Activated CD4-positive, alpha-beta T cell treated with anti-CD3 and anti-CD28 coated beads for 1 hour (primary cell): ENCODE data around the gene NXF1.
A peak's percentile ranks its signal among the peaks of the same experiment; 100 is the strongest.
"Not testable (repeated sequence)": the region's sequence is repeated elsewhere in the genome, so short reads cannot be mapped to it uniquely, and the experiment has no call there.

ENCODE experiments used
- DNase-seq: peaks from one replicate; pipeline ENCODE4 v3.0.0-alpha.2; 2020

NXF1 gene

GRCh38 chr11:62831520-62832335, 26.5 kb upstream of the NXF1 start, which contains the start of gene STX5:
Gene STX5, minus strand, starts transcription at chr11:62832051. Its CDS starts 808 bp downstream, at chr11:62831243.
- peak; percentile 99 for DNase-seq

DNA sequence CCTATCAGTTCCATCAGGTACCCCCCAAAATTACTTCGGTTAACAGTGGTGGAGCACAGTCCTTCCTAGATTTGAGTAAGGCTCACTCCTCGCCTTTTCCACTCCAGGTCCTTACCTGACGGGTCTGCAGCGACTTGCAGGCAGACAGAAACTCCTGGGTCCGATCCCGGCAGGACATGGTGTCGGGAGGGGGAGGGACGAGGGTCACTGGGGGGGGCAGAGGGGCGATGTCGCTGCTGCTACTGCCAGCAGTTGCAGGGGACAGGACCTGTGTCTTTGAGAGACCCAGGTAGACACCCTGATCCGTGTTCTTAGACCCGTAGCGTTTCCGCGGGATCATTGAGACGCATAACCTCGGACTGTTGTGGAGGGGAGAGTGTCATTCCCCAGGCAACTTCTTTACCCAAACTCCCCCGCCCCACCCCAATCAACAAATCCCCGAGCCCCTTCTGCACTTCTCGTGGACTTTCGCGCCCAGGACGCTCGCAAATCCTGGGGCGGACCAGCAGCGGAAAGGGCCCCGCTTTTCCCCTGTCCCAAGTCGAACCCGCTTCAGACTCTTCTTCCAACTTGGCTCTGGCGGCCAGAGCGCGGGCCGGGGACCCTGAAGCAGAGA, 25.8 kb upstream of the NXF1 start:
- no peak for DNase-seq

GRCh38 chr11:62828130-62828529, 22.9 kb upstream of the NXF1 start:
- DNase-seq = not testable (repeated sequence)

- no peak for DNase-seq
These were observed 18.4 kb upstream of the NXF1 start for GRCh38 chr11:62823677-62824076.

- no peak for DNase-seq
These were observed 11.9 kb upstream of the NXF1 start for GRCh38 chr11:62817129-62817528.

- DNase-seq = no peak
These were observed 11.3 kb upstream of the NXF1 start for GRCh38 chr11:62816557-62816956.

GRCh38 chr11:62811659-62812058, 6.4 kb upstream of the NXF1 start:
- DNase-seq = no peak

DNA sequence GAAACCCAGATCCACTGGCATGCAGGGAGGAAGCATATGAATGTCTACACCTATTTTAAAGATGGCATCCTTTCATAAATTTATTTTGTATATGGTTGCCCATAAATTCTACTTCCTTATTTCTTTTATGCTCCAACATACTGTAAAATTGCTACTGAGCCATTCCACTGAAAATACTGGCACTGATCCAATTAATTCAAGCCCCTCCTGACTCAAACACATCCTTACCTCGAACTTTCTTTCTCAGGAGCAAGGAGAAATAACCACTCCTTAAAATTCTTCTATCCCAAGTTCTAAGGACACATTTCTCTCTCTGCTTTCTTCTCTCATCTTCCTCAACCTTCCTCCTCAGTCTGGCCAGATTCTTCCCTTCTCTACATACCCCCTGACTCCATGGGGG, 5.5 kb upstream of the NXF1 start:
- no peak for DNase-seq

DNA sequence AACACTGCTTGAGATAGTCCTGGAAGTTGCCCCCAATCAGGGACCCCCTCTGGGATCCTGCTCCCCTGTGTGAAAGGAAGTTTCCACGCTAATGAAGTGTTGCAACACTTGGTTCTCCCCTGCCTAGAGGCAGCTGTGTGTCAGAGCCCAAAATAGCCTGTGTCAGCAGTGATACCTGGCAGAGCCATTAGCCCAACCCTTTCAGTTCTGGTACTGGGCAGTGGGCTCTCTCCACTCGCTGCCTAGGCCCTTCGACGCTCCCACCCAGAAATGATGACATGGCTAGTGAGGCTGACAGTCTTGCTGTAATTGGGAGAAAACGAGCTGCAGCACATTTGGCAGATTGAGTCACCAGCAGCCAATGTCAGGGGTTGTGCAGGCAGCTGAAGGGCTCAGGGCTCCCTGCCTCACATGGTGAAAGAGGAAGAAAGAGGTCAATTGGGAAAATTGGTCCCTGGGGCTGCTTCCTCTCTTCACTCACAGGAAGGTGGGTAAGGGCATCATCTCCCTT, 1.4 kb upstream of the NXF1 start:
- DNase-seq = no peak

- no peak for DNase-seq
These were observed 761 bp upstream of the NXF1 start for GRCh38 chr11:62805961-62806441.

DNA sequence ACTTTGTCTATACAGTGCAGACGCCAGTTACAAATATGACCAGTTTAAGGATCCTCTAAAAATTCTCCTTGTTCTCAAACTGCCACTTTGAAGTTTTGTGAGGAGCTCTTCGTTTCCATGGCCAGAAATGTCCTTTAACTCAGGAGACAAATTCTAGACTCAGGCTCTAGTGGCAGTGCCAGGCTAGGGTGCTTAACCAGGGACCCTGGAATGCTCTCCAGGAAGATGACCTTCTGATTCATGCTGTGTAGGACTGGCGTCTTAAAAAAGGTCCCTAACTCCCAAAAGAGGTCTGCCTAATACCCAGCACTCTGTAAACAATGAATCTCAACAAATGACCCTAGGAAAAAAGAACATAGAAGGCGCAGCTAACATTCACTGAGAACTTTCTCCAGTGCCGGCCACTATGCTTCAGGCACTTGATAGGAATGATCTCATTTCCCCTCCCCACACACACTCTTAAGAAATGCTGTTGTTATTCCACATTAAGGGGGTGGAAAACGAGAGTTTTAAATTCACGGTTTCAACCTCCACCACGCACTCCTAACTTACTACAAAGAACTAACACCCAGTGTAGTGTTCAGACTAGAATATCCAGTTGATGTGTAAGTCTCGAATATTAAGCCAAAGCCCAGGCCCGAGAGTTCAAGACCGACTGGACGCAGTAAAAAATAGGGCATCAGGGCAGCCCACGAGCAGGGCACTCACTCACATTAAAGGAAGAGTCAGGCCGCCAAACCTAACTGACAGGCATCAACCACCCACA, 747 bp downstream of the NXF1 start:
- DNase-seq = no peak

DNA sequence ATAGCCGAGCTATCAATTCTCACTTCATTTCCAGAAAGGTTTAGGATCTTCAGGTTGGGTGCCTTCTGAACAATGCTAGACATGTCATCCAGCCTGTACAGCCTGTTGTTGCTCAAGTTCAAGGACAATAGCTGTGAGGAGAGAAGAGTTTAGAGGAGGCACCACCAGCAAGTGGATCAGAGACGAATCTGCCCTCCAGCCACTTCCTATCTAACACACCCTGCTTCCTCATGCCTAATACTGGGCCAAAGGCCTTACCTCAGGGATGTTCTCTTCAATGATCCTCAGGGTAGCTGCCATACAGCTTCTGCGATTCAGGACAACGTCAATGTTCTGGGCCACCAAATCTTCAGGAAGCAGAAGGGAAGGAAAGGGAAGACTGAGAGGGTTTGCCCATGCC, 4.2 kb downstream of the NXF1 start:
- DNase-seq = no peak

DNA sequence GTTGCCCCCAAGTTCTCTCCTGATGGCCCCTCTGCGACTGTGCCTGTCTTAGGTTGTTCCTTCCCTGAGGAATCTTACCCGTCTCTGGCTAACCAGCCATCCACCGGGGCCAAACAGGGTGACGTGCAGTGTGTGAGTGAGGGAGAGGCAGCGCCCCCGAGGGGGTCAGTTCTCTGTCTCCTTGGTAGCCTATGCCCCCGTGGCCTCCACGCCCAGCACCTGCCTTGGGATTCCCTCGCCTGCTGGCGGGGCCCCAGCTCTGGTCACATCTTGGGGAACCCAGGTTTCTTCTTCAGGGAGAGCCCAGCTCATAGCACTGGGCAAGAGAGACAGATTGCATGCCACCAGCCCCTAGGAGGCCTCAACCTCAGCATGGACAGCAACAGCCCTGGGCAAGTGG, 5.8 kb downstream of the NXF1 start:
- no peak for DNase-seq

DNA sequence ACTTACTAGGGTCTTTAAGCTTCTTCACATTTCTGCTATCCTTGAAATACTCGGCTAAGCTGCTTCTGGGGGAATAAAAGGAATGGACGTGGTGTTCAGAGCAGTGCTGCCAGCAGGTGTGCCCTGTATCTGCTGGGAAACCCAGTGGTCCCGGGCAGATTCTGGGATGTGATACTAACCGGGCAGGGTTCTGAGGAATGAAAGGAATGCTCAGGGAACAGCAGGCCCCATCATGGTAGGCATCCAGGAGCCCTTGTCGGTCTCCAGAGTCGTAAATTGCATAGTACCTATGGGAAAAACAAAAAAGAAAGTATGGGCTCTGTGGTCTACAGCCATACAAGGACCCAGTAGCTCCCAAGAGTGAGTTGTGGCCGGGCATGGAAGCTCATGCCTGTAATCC, 9.0 kb downstream of the NXF1 start:
- no peak for DNase-seq

- DNase-seq = no peak
These were observed 11.0 kb downstream of the NXF1 start for GRCh38 chr11:62794201-62794775.

- no peak for DNase-seq
These were observed 13.1 kb downstream of the NXF1 start for GRCh38 chr11:62792202-62792575.

DNA sequence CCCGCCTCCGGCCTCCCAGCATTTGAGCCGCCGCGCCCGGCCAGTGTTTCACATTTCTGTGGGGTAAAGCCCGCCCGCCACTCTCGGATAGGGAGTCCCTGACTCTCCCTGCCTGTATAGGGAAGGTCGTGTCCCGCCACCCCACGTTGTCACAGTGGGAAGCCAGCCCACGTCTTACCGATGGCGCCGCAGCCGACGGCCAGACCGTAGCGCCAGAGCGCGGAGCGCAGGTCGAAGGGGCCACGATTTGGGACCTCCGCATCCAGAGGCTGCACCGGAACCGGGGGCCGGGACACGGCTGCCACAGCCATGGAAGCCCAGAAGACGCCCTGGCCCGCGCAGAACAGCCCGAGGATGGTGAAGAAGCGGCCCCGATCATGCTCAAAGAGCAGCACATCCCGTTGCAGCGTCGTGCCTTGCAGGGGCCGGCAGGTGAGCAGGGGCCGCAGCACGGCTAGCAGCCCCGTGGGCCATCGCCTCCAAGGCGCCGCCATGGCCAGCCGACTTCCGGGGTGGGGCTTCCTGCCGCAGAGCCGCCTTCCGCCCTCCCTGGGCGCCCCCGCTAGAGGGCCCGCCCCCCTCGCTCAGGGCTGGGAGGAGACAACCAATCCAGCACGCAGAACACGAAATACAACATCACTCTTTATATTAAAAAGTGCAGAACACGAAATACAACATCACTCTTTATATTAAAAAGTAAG, 13.6 kb downstream of the NXF1 start, which contains the start of gene TMEM223:
TSS of gene TMEM223 (minus strand) at position 506 of the 701 bp plus-strand sequence. CDS start at position 494, 12 bp downstream.
- DNase-seq = peak; percentile 82

DNA sequence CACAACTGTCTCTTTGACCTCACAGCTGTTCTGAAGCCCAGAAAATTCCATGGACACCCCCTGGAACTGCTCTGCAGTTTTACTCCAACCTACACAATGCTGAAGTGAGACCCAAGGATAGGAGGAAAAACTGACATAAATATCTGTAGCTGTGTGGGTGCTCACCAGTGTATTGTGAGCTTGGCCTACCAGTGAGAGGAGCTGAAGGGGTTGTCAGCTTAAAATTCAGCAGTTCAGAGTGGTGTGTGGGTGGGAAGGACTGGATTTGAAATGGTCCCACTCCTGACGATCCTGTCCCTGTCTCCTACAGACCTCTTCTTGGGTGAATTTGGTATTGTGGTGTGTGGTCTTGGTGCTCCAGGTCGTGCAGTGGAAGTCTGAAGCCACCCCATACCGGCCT, 15.7 kb downstream of the NXF1 start:
- DNase-seq = no peak

DNA sequence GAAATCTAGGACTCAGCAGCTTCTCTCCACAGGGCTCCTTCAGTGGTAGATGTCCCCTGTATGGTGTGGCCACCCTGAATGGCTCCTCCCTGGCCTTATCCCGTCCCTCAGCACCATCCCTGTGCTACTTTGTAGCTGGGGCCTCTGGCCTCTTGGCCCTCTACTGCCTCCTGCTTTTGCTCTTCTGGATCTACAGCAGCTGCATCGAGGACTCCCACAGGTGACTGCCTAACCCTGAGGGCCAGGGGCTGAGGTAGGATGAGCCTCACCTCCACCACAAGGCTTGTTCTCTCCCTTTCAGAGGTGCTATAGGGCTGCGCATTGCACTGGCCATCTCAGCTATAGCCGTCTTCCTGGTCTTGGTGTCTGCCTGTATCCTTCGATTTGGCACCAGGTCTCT, 16.2 kb downstream of the NXF1 start:
- DNase-seq = no peak

DNA sequence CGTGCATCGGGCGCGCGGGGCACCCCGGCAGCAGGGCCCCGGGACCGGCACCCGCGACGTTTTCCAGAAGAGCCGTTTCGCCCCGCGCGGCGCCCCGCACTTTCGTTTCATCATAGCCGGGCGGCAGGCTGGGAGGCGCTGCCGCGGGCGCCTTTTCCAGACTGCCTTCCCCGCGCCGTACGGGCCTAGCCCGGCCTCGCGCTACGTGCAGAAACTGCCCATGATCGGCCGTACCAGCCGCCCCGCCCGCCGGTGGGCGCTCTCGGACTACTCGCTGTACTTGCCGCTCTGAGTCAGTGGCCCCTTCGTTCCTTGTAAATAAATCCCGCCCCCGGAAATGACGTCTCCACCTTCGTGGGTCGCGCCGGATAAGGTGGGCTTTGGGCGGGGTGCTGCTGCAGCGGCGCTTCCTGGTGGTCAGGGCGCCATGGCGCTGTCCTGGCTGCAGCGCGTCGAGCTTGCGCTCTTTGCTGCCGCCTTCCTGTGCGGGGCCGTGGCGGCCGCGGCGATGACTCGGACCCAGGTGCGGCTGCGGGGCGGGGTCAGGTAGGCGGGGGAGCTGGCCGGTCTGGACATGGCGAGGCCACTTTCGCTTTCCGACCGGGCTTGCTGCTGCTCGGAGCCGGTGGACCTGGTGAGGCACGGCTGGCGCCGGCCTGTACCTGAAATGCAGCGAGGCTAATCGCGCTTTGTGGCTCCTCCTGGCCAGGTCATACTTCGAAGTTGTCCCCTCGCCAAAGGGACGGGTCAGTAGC, 18.1 kb downstream of the NXF1 start, which contains the start of gene TMEM179B:
TSS of gene TMEM179B (plus strand) at position 398 of the 755 bp plus-strand sequence. CDS start at position 428, 30 bp downstream.
- DNase-seq = peak; percentile 95

GRCh38 chr11:62786318-62787004, 18.8 kb downstream of the NXF1 start:
- peak; percentile 73 for DNase-seq
